ENCODE data around the gene CD82.

CD82 gene

GRCh38 chr11:44577231-44577830 is 11.9 kb downstream of the CD82 start:
- no peak for DNase-seq

DNA sequence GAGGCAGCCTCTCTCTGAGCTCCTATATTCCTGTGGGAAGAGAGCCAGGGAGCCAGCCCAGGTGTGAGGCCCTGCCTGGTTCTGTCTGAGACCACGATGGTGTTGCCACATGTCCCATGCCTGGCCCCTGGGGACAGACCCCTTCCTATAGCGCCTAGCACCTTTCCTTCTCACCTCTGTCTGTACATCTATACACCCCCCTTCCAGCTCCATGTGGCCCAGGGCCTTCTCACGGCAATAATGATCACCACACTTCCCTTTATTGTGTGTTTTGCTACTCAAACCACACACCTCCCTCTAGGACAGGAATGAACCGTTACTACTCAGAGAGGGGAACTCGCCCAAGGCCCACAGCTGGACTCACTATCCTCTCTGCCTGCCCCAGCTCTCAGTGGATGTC is 12.8 kb downstream of the CD82 start:
- no peak for DNase-seq

DNA sequence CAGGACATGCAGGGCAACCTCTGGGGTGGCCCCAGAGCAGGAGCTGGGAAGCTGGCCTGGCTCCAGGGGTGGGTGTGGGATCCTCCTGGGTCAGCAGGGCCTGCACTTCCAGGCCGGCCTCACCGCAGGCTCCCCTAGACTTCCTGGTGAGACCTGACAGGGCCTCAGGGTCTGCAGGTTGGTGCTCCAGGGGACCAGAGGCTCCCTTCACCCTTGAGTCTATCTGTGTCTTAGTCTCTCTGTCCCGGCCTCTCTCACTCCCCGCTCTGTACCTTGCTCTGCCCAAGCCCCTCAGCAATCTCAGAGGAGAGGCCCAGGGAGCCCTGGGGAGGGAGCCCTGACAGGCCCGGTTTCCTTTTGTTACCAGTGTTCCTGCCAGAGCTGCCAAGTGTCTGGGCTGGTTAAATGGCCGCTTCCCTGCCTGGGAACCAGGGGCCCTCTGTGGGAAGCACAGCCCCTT is 13.9 kb downstream of the CD82 start:
- DNase-seq: no peak

- DNase-seq: no peak
Observed at GRCh38 chr11:44580701-44581100, 15.2 kb downstream of the CD82 start.

DNA sequence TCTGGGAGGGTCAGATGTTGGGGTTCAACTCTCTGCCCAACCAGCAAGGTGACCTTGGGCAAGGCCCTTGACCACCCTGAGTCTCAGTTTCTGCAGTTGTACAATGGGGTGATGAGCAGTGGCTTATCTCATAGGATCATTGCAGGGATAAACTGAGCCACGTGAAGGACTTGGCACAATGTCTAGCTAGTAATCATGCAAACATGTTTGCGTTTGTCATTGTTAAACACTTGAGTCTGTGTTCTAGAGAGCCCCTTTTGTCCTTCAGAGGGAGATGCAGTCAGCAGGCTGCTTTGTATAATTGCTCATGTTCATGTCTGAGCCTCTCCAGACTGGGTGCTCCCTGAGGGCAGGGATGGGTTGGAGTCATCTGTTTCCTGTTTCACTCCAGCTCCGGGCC is 15.8 kb downstream of the CD82 start:
- DNase-seq: no peak

DNA sequence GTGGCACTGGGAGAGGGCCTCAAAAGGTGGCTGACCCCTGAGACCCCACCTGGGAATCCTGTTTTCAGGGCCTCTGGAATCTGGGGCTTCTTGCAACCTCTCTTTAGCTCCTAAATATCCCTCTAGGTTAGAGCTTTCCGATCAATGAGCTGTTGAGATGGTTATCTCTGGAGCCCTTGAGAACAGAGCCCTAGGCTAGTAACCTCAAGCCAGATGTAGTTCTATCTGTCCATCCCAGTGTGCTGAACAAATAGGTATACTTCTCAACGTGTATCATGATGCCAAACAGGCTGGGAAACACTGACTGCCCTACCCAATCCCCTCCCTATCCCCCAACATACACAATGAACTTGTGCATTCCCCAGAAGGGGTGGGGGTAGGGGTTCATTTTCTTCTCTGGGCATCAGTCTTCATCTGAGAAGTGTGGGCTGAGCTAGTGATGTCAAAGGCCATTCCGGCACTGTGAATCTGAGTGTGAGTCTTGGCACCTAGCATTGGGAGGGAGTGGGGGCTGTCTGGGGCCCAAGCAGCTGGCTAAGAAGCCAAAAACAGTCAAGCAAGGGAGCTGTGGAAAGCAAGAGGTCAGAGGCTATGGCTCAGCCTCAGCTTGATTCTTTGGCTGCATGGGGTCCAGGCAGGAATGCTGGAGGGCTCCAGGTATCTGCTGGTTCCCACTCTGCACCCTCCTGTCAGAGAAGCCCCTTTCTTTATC is 17.3 kb downstream of the CD82 start:
- DNase-seq: no peak

GRCh38 chr11:44583353-44583669 is 17.8 kb downstream of the CD82 start:
- DNase-seq: no peak

DNA sequence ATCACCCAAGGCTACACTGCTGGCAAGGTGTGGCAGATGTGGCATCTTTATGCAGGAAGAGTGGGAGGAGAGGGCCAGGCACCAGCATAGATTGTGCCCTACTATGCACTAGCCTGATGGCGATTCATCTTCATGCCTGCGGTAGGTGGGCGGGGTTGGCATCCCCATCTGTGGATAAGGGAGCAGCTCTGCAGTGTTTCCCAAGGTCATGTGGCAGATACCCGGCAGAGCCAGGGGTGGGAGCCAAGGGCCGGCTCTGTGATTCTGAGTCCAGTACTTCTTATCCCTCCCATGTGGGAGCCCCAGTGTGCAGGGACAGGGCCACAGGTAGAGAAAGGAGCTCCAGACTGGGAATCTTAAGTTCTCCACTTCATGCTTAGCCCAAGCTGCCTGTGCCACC is 20.0 kb downstream of the CD82 start:
- DNase-seq: no peak

- DNase-seq: no peak
Observed at GRCh38 chr11:44589301-44589700, 23.8 kb downstream of the CD82 start.

DNA sequence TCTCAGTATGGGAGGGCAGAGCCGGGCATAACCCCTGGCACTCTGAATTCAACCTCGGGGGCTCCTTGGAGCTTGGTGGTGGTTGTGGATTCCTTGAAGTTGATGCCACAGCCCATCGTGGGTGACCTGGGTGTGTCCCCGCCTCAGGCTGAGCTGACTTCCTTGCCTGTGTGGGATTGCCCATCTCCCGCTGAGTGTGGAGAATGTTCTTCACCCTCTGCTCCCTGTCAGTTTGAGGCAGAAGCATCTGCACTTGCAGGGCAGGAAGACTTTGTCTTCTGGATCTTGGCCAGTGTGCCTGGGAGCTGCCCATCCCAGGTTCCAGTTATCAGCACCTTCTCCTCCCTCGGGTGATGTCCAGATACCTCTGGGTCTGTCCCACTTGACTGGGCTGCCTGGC is 25.3 kb downstream of the CD82 start:
- DNase-seq: no peak

GRCh38 chr11:44591557-44591956 is 26.1 kb downstream of the CD82 start:
- DNase-seq: no peak

- DNase-seq: no peak
Observed at GRCh38 chr11:44592125-44592940, 26.9 kb downstream of the CD82 start.

- peak; percentile 81 for DNase-seq
Observed at GRCh38 chr11:44593251-44593650, 27.8 kb downstream of the CD82 start.

GRCh38 chr11:44595006-44595405 is 29.5 kb downstream of the CD82 start:
- DNase-seq: no peak

DNA sequence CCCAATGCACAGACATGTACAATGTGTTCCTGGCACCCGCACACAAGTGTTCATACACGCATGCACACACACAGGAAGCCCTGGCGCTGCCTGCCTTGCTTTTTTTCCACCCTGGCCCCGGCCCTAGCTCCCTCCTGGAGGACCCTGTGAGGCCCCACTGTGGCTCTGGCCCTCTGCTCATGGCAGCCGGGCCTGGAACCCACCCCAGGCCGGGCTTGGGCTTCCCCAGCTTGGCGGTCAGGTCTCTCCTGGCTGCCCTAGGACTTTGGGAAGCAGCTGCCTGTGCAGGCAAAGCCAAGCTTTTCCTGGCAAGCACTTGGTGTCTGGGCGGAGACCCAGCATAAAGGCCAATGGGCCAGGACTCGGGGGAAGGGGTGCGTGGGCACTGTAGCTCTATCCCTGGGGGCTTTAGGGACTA is 30.5 kb downstream of the CD82 start:
- peak; percentile 87 for DNase-seq

DNA sequence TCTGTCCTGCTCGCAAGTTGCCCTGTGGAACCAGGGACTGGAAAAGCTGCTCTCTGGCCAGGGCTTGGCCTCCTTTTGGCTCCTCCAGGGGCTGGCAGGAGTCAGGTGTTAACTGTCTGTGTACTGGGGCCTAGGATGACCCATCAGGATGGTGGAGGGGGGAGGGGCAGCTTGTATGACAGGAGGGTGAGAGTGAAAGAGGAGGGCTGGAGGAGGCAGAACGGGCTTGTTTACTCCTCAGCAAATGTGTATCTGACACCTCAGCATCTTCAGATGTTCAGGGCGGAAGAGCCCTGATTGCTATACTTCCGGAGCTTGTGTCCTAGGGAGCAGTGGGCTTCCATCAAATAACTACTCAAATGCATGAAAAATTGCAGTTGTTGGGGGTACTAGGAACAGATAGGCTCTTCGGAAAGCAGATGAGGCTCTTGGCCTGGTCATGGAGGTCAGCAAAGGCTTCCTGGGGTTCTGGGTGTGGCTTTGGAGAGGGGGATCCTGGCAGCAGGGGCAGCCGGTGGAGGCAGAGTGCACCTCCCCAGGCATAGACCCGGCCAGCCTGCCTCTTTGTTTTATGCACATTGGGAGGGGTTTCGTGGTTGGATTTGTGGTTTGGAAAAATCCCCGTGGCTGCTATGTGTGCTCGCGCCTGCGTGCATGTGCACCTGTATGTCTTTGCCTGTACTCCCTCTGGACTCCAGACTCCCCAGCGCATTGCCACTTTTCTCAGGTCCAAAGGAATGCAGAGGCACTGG is 31.2 kb downstream of the CD82 start:
- peak; percentile 64 for DNase-seq

DNA sequence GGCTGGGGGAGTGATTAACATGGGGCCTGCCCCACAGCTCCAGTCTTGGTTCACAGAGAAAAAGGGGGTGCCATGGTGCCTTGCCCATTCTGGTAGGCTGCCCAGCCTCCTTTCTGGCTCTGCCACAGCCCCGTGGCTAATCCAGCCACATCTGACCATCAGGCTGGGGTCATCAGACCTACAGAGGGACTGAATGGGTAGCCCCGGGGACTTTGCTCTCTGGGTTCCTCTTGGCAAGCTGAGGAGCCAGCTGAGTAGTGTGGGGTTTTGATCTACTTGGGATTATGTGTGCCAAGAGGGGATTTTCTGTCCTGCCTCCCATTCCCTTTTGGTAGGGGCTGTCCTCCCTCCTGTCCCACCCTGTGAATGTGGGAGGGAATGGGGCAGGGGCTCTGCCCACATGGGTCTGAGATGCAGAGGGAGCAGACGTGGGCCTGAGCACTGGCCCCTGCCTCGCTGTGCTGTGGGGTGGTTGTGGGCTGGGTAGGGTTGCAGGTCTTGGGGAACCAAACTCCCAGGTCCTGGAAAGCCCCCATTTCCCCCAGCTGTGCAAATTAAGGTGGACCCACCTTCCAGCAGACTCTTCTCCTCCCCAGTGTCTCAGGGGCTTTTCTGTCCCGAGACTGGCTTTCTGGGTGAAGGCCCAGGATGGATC is 32.0 kb downstream of the CD82 start:
- DNase-seq: no peak

DNA sequence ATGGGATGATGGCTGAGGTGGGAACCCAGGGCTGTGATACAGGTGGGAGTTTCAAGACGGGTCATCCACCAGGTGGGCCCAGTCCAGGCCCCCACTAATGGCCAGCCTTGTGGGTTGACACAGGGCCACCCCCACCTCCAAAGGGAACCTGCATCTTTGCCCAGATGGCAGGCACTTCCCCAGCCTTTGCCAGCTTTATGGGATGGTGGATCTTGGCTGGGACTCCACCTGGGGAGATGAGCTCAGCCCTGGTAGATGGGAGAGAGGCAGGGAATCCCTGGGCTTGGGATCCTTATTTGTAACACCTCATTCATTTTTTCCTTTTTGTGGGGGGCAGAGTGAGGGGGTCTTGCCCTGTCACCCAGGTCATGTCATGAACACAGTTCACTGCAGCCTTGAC is 33.4 kb downstream of the CD82 start:
- no peak for DNase-seq

GRCh38 chr11:44600261-44600660 is 34.8 kb downstream of the CD82 start:
- no peak for DNase-seq

GRCh38 chr11:44600839-44601383 is 35.4 kb downstream of the CD82 start:
- DNase-seq: peak; percentile 68

DNA sequence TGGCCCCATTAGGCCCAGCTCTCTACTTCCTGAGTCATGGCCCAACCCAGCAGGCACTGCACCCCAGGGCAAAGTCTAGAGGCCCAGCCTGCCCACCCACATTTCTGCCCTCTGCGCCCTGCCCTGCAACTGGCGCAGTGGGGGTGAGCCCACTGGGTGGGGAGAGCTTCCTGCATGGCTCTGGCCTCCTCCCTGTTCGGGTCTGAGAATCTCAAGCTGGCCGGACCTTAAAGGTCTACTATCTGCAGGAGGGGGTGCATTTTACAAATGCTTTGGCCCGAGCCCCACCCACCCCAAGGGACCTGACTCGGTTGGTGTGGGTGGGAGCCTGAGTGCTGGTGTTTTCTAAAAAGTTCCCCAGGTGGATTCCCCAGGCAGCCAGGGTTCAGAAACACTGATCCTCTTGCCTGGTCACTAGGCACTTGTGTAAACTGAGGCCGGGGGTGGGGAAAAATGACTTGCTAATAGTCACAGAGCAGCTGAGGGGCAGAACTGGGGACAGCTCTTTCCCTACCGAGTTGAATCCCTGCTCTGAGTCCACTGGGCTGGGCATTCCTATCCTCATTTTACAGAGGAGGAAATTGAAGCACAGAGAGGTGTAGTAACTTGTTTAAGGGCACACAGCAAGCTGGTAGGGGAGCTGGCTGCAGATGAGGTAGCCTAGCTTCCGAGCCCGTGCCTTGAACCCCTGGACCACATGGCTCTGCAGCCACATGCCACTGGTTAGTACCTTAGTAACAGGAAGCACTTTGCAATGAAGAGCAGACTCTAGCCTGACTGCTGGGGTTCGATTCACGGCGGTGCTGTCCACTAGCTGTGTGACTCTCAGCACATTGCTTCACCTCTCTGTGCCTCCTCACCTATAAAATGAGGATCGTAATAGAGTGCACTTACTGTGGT is 36.3 kb downstream of the CD82 start:
- DNase-seq: no peak

Data from right forelimb (tissue), 1 donor.